HG02610 (cell line): ENCODE data around the gene CEP170B.
"Not testable (repeated sequence)": the region's sequence is repeated elsewhere in the genome, so short reads cannot be mapped to it uniquely, and the experiment has no call there.

Experiments used
- ATAC-seq: cut with Tn5 transposase; IDR thresholded peaks from one replicate; pipeline ENCODE4 v1.9.1; 2021; ENCODE audit warnings: mild to moderate bottlenecking, moderate library complexity; ENCODE audit not compliant: unreplicated experiment

The CEP170B gene

DNA sequence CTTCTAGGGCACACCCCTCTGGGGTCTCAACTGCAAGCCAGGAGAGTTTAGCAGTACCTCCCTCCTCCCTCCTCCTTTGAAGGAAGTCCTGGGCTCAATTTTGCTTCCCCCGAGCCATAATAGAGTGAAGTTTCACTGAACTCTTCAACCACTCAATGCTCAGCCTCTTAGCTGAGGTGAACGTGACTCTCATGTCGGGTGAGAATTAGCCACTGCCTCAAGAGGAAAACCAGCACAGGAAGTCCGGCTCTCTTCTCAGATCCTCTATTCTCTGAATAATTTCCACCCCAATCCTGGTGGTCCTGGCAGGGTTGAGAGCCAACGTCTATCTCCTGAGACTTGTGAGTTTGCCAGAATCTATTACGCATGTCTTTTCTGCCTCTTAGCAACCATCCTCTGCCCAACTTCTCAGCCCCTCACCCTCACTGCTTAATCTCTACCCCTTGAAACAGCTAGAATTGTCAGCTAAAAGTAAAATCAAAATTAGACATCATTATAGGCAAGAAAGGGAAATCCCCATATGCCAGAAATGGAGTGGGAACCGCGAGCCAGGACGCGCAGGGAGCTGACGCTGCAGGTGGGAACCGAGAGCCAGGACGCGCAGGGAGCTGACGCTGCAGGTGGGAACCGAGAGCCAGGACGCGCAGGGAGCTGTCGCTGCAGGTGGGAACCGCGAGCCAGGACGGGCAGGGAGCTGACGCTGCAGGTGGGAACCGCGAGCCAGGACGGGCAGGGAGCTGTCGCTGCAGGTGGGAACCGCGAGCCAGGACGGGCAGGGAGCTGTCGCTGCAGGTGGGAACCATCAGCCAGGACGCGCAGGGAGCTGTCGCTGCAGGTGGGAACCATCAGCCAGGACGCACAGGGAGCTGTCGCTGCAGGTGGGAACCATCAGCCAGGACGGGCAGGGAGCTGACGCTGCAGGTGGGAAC is 39.8 kb downstream of the CEP170B start:
- ATAC-seq, result not testable (repeated sequence)

DNA sequence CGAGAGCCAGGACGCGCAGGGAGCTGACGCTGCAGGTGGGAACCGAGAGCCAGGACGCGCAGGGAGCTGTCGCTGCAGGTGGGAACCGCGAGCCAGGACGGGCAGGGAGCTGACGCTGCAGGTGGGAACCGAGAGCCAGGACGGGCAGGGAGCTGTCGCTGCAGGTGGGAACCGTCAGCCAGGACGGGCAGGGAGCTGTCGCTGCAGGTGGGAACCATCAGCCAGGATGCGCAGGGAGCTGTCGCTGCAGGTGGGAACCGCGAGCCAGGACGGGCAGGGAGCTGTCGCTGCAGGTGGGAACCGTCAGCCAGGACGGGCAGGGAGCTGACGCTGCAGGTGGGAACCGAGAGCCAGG is 40.5 kb downstream of the CEP170B start:
- not testable (repeated sequence) for ATAC-seq

DNA sequence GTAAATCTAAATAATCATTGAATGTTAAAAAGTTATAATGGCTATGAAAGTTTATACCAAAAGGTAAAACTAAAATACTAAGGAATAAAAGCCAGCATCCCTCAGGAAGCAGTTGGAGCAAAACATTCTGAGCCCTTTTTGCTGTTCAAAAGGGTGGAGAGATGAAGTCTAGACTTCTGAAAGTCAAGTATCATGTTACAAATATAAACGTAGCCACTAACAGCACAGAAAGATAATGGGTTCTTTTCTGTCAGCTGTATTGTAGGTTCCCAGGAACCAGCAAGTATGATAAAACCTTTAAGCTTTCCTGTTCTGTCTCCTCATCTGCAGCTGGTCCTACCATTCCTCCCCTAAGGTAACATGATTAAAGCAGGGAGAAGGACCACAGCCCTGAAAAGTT is 43.2 kb downstream of the CEP170B start:
- no peak for ATAC-seq

DNA sequence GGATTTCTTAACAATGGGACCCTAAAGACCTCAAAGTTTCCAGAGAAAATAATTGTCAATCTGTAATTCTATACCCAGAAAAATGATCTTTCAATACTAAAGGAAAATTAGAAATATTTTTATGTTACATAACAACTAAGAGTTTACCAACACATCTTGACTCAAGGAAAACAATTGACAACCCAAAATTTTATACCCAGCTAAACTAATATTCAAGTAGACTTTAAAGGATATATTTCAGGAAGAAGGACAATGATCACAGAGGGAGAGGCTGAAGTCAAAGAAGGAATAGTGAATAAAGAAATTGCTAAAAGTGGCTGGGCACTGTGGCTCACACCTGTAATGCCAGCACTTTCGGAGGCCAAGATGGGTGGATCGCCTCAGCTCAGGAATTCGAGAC is 47.0 kb downstream of the CEP170B start:
- ATAC-seq, result no peak

- no peak for ATAC-seq
These were observed 48.4 kb downstream of the CEP170B start for GRCh38 chr14:104913435-104913834.

DNA sequence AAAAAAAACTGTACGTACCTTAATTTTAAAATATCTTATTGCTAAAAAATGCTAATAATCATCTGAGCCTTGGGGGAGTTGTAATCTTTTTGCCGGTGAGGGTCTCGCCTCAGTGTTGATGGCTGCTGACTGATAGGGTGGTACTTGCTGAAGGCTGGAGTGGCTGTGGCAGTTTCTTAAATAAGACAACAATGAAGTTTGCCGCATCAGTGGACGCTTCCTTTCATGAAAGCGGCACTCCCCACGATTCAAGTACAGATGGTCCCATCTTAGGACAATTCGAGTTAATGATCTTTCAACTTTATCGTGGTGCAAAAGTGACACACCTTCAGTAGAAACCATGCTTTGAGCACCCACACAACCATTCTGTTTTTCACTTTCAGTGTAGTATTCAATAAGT is 52.0 kb downstream of the CEP170B start:
- no peak for ATAC-seq

DNA sequence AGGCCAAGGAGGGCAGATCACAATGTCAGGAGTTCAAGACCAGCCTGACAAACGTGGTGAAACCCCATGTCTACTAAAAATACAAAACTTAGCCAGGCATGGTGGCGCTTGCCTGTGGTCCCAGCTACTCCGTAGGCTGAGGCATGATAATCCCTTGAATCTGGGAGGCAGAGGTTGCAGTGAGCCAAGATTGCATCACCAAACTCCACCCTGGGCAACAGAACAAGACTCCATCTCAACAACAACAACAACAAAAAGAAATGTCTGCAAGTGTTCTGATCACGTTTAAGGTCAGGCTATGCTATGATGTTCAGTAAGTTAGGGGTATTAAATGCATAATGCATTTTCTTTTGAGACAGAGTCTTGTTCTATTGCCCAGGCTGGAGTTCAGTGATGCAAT is 52.9 kb downstream of the CEP170B start:
- no peak for ATAC-seq

GRCh38 chr14:104919152-104919992 is 54.3 kb downstream of the CEP170B start:
- ATAC-seq, result not testable (repeated sequence)

DNA sequence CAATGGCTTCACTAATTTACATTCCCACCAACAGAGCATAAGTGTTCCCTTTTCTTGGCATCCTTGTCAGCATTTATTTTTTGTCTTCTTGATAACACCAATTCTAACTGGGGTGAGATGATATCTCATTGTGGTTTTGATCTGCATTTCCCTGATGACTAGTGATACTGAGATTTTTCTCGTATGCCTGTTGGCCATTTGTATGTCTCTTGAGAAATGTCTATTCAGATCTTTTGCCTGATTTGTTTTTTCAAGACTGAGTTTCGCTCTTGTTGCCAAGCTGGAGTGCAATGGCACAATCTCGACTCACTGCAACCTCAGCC is 54.9 kb downstream of the CEP170B start:
- ATAC-seq, result no peak

GRCh38 chr14:104923640-104924420 is 58.8 kb downstream of the CEP170B start:
- no peak for ATAC-seq

DNA sequence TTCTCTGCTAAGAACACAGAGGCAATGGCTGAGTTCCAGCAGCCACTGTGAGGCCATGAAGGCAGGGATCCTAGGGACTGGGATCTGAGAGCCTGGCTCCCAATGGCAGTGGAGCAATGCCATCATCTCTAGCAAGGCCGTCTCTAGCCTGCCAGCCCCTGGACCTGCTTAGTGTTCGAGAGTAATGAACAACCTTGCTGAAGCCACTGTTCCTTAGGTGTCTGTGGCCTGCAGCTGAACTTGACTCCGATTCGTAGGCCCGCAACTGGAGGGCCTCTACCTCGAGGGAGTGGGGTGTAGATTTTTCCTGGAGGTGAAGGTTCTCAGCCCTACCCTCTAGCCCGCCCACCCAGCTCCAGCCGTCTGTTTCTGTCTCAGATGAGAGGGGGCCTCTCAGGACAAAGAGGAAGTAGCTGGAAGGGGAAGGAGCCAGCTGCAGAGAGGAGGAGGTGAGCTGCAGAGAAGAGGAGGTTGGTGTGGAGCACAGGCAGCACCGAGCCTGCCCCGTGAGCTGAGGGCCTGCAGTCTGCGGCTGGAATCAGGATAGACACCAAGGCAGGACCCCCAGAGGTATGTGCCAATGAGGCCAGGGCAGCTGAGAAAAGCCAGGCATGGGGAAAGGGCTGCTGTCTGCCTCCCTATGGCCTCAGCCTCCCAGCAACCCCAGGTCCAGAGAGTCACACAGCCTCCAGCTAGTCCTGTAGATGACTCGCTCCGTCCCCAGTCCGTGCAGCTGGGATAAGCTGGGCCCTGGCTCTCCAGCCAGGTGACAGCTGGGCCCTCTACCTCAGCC is 59.5 kb downstream of the CEP170B start, which contains the start of gene PLD4:
Gene PLD4 (plus strand): TSS at position 459 of the 793 bp plus-strand sequence. CDS start 2,262 bp downstream, outside the sequence.
- ATAC-seq, result no peak

DNA sequence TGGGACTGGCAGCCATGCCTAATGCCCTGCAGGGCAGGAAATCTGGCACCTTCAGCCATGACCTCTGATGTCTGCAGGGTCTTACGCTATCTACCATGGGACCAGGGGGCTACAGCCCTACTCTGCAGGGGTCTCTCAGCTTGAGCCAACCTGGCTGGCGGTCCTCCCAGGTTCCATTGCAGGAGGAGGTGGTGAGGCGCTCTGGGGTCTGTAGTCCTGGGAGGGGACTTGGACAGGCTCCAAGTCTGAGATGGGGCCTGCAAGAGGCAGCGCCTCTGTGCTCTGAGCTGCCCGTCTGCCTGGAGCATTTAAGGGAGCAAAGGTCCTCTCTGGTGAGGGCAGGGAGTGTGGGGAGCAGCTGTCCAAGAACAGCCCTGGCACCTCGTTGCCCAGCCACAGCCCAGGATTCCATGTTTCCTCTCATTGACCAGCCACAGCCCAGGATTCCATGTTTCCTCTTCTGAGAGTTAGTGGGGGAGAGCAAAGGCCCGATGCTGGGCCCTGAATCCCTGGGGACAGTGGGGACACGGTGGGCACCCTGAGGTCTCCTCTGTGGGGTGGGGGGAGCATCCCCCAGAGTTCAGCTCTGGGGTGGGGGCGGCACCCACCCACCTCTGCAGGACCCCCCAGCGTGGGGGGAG is 60.3 kb downstream of the CEP170B start:
- ATAC-seq, result no peak

DNA sequence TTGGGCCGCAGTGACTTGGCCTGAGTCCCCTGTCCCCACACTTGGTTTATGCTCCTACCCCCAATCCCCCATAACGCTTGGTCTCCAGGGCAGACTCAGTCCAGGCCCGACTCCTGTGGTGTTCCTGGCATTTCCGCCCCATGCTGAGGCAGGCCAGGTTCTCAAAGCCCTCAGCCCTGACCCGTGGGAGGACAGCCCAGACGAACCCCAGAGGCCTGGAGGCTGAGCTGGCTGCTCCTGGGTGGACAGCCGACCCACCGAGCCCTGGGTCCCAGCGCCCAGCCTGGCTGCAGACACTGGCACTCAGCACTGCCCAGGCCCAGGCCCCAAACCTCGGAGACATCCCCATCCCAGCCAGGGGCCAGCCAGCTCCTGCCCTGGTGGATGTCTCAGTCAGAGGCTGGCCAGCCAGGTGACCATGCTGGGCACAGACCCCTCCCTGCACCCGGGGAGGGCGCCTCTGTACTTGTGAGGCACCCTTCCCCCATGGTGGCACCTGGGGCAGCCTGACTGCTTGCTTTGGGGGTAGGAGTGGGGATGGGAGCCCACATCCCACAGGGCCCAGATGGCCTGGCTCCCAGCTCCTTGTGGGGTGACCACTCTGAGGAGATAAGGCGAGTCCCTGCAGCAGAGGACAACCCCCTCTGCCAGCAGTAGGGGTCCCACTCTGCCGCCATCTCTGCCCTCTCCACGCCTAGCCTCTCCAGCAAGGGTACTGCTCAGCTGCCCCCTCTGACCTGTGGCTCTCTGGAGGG is 61.0 kb downstream of the CEP170B start:
- no peak for ATAC-seq

DNA sequence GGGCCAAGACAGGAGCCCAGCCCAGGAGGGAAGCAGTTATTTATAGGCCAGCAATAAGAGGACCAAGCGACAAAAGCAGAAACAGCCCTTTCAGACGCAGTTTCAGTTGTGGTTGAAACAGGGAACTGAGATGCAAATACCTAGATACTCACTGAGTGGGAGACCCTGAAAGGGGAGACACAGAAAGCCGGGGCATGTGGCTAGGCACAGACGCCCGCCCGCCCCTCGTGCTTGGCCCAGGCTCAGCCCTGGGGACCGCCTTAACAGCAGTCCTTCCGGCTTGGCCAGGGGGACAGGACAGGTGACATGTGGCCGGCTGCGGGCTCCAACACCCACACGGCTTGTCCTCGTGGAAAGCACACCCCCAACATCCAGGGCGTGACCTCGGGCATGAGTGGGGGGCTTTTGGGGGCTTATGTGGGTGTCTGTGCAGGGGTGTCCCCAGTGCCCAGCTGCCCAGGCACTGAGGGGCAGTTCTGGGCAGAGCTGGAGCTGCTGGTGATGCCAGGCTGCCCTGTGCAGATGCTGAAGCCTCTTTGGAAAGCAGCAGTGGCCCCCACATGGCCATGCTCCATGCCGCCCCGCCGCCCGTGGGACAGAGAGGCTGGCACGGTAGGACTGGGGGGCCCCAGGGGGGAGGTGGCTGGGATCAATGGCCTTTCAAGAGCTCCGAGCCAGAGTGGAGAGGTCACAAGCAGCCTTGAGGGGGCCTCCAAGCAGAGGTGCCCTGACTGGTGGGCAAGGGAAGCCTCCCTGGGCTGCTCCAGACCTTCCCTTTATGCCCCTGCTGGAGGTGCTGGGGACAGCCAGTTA is 61.8 kb downstream of the CEP170B start:
- peak; percentile 78 for ATAC-seq

GRCh38 chr14:104927432-104927816 is 62.4 kb downstream of the CEP170B start:
- no peak for ATAC-seq

GRCh38 chr14:104927901-104928300 is 62.8 kb downstream of the CEP170B start:
- no peak for ATAC-seq

GRCh38 chr14:104928391-104929133 is 63.5 kb downstream of the CEP170B start:
- no peak for ATAC-seq
